CD4-positive, CD25-positive, alpha-beta regulatory T cell (primary cell): ENCODE data around the gene DST. TPM values are rescaled to one million over a fixed set of nuclear protein-coding genes. Genes with fewer than 3 reads are reported as not detected.
"Not testable (repeated sequence)": the region's sequence is repeated elsewhere in the genome, so short reads cannot be mapped to it uniquely, and the experiment has no call there.

Source experiments
- ATAC-seq, 2 donors: fragments of 150-1000 bp; cut with Tn5 transposase; one replicate each; pipeline ENCODE4 v1.10.0; 2021; ENCODE audit warnings: low read depth in 2 of 2, moderate number of reproducible peaks in 2 of 2, moderate library complexity in 1 of 2
- DNase-seq, 3 donors: peaks; one replicate each; pipeline versions ENCODE4 v3.0.0 to v3.0.0-alpha.2; 2012 to 2022; ENCODE audit warnings: mixed read lengths in 1 of 3
- H3K27ac ChIP-seq: one replicate; pipeline ENCODE4 v1.7.0; 2013; ENCODE audit warnings: mild to moderate bottlenecking, low read length; ENCODE audit not compliant: insufficient read depth, poor library complexity, severe bottlenecking
- H3K27me3 ChIP-seq: one replicate; pipeline ENCODE4 v1.7.0; 2013; ENCODE audit warnings: low read length; ENCODE audit not compliant: control insufficient read depth, insufficient read depth
- H3K36me3 ChIP-seq: one replicate; pipeline ENCODE4 v1.7.0; 2013; ENCODE audit warnings: mild to moderate bottlenecking, low read length, moderate library complexity; ENCODE audit not compliant: control insufficient read depth, insufficient read depth
- H3K4me1 ChIP-seq: 2 replicates; pipeline ENCODE4 v1.7.0; 2013; ENCODE audit warnings: mild to moderate bottlenecking, low read length; ENCODE audit not compliant: insufficient read depth, control insufficient read depth, poor library complexity, severe bottlenecking
- H3K4me3 ChIP-seq: one replicate; pipeline ENCODE4 v1.7.0; 2013; ENCODE audit warnings: low read depth, mild to moderate bottlenecking, low read length, moderate library complexity
- H3K9me3 ChIP-seq, 2 experiments: 1 replicate in 1 of 2; 2 replicates in 1 of 2; pipeline ENCODE4 v1.7.0; 2013; ENCODE audit warnings: low read length in 2 of 2, mild to moderate bottlenecking in 1 of 2, moderate library complexity in 1 of 2; ENCODE audit not compliant: control insufficient read depth in 2 of 2
- H3K27ac Mint-ChIP-seq, 3 donors: one replicate each; pipeline ENCODE4 v1.8.0; 2020 to 2022; ENCODE audit warnings: mild to moderate bottlenecking in 3 of 3, mixed read lengths in 3 of 3, moderate library complexity in 2 of 3
- H3K27me3 Mint-ChIP-seq: one replicate; pipeline ENCODE4 v1.8.0; 2022; ENCODE audit warnings: mild to moderate bottlenecking, mixed read lengths
- H3K36me3 Mint-ChIP-seq: one replicate; pipeline ENCODE4 v1.8.0; 2020; ENCODE audit warnings: mixed read lengths
- H3K4me1 Mint-ChIP-seq, 4 donors: one replicate each; pipeline ENCODE4 v1.8.0; 2020 to 2022; ENCODE audit warnings: mixed read lengths in 4 of 4, mild to moderate bottlenecking in 1 of 4
- H3K4me3 Mint-ChIP-seq, 4 donors: one replicate each; pipeline ENCODE4 v1.8.0; 2020 to 2022; ENCODE audit warnings: mild to moderate bottlenecking in 4 of 4, mixed read lengths in 4 of 4, moderate library complexity in 3 of 4
- H3K9me3 Mint-ChIP-seq, 7 donors: one replicate each; pipeline ENCODE4 v1.8.0; 2020 to 2022; ENCODE audit warnings: mixed read lengths in 7 of 7, mild to moderate bottlenecking in 3 of 7, moderate library complexity in 2 of 7
- polyA plus RNA-seq, 4 donors: library from polyadenylated mRNA; unstranded; fragments of 300-500 nt; fragmentation: Illumina TruSeq; gene quantifications; one replicate each; pipeline ENCODE4 v1.2.3, GENCODE V29; 2021
- total RNA-seq: library from RNA; stranded (reverse); gene quantifications from one replicate; pipeline ENCODE4 v1.2.3, GENCODE V29; 2022

DST gene
- total and polyA plus RNA-seq, 5 donors from 2014 or later, result 0.30 to 3.8 (median 1.2) TPM; not detected in 2

DNA sequence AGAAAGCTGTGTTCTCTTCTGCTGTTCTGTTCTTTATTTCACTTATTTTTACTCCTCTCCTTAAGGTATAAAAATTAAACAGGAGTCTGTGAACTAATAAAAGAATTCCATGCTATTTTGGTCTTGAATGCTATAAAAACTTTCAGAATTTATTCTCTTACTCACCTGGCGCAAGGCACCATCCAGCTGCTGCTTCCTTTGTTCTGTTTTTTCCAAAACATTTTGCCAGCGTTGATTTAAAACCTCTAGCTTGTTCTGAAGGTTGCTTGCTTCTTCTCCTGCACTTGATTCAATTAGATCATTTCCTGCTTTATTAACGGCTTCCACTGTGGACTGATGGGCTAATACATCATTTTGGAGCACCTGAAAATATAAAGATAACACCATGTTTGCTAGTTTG, 145.0 kb downstream of the DST start:
- Histone ChIP-seq H3K4me3 (no peak overlapping the region), H3K27me3 (no peaks in the 10 kb centered on the region), H3K27ac (no peak overlapping the region), H3K4me1 (no peaks in the 10 kb centered on the region), H3K36me3 (no peaks in the 10 kb centered on the region), H3K9me3 (no peaks in the 10 kb centered on the region)
- Mint-ChIP-seq H3K36me3 (peaks cover 3% of the 10 kb centered on the region), H3K27ac (no peak overlapping the region), H3K27me3 (no peaks in the 10 kb centered on the region), H3K4me3 (no peak overlapping the region), H3K9me3 (no peaks in the 10 kb centered on the region), H3K4me1 (no peaks in the 10 kb centered on the region)
- ATAC-seq (no peak), DNase-seq (no peak)

DNA sequence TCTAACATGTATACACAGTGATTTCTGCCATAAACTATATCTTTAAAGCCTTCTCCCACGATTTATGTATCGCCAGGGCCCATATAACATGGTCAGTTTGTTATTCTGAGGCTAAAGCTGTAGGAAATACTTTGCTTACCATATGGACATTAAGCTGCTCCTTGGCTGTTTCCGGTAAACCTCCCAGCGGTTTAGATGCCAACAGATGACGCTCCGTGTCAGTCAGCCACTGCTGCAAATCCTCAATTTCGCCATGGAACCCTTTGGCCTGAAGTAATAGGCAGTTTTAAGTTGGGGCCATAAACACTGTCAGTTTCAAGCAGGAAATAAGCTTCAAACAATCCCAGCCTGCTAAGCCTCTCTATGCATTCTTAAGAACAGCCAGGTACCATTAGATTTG, 145.4 kb downstream of the DST start:
- ATAC-seq, result no peak

DNA sequence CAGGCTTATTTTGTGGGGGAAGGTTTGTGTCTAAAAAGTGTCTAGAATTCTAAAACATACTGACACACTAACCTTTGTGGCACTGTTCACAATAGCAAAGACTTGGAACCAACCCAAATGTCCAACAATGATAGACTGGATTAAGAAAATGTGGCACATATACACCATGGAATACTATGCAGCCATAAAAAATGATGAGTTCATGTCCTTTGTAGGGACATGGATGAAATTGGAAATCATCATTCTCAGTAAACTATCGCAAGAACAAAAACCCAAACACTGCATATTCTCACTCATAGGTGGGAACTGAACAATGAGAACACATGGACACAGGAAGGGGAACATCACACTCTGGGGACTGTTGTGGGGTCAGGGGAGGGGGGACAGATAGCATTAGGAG, 146.0 kb downstream of the DST start:
- DNase-seq, H3K4me1 ChIP-seq, H3K36me3 Mint-ChIP-seq, ATAC-seq, H3K9me3 ChIP-seq, H3K4me1 Mint-ChIP-seq, H3K9me3 Mint-ChIP-seq, H3K4me3 ChIP-seq, H3K36me3 ChIP-seq, H3K27ac Mint-ChIP-seq, H3K4me3 Mint-ChIP-seq, H3K27me3 Mint-ChIP-seq, H3K27ac ChIP-seq, H3K27me3 ChIP-seq: not testable (repeated sequence)

More for the DNA sequence above, 145.4 kb downstream of the DST start:
- no peak overlapping the region for H3K27ac ChIP-seq
- H3K4me3 Mint-ChIP-seq, result peak overlapping the region in 1 of 4 donors; percentile 10
- no peaks in the 10 kb centered on the region for H3K27me3 Mint-ChIP-seq
- no peaks in the 10 kb centered on the region for H3K4me1 Mint-ChIP-seq
- H3K4me1 ChIP-seq, result no peaks in the 10 kb centered on the region
- no peak overlapping the region for H3K4me3 ChIP-seq
- DNase-seq, result no peak
- no peak overlapping the region for H3K27ac Mint-ChIP-seq
- peaks cover 3% of the 10 kb centered on the region for H3K36me3 Mint-ChIP-seq
- no peaks in the 10 kb centered on the region for H3K9me3 Mint-ChIP-seq
- no peaks in the 10 kb centered on the region for H3K27me3 ChIP-seq
- no peaks in the 10 kb centered on the region for H3K36me3 ChIP-seq
- no peaks in the 10 kb centered on the region for H3K9me3 ChIP-seq

- H3K9me3 ChIP-seq, result no peaks in the 10 kb centered on the region
- H3K36me3 ChIP-seq, result no peaks in the 10 kb centered on the region
- H3K4me1 ChIP-seq, result no peaks in the 10 kb centered on the region
- no peak overlapping the region for H3K27ac ChIP-seq
- ATAC-seq (no peak), DNase-seq (no peak)
- no peaks in the 10 kb centered on the region for H3K27me3 Mint-ChIP-seq
- H3K4me3 ChIP-seq, result no peak overlapping the region
- H3K27ac Mint-ChIP-seq, result no peak overlapping the region
- no peak overlapping the region for H3K4me3 Mint-ChIP-seq
- H3K27me3 ChIP-seq, result no peaks in the 10 kb centered on the region
- H3K36me3 Mint-ChIP-seq, result peaks cover 3% of the 10 kb centered on the region
- no peaks in the 10 kb centered on the region for H3K4me1 Mint-ChIP-seq
- no peaks in the 10 kb centered on the region for H3K9me3 Mint-ChIP-seq
Observed at GRCh38 chr6:56495654-56496053, 147.0 kb downstream of the DST start.

GRCh38 chr6:56491606-56492328, 150.9 kb downstream of the DST start:
- H3K27ac ChIP-seq, result no peak overlapping the region
- no peaks in the 10 kb centered on the region for H3K27me3 ChIP-seq
- no peaks in the 10 kb centered on the region for H3K9me3 ChIP-seq
- Mint-ChIP-seq H3K27ac (peak overlapping the region in 1 of 3 donors; percentile 22), H3K9me3 (no peaks in the 10 kb centered on the region), H3K36me3 (peaks cover 3% of the 10 kb centered on the region), H3K4me1 (no peaks in the 10 kb centered on the region), H3K27me3 (no peaks in the 10 kb centered on the region), H3K4me3 (no peak overlapping the region)
- H3K4me3 ChIP-seq, result no peak overlapping the region
- H3K4me1 ChIP-seq, result no peaks in the 10 kb centered on the region
- ATAC-seq (no peak), DNase-seq (no peak)
- no peaks in the 10 kb centered on the region for H3K36me3 ChIP-seq

- Mint-ChIP-seq H3K4me3 (no peak overlapping the region), H3K4me1 (no peaks in the 10 kb centered on the region)
Observed at GRCh38 chr6:56490993-56491392, 151.7 kb downstream of the DST start.

DNA sequence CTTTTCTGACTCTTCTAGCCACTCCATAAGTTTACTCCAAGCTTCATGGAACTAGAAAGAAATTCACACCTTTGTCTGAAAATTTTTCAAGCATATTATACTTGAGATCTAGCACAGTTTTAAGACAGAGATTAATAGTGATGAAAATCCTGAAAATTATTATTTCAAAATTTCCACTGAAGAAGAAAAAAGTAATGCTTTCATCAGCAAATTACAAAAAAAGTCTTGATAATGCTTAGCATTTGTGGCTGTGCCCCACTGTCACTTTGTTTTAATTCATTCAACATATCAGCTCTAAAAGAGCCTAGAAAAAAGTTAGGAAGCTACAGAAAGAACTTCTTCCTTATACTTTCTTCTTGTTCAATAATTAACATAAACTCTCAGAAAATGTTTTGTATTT, 153.1 kb downstream of the DST start:
- Mint-ChIP-seq H3K36me3 (peaks cover 3% of the 10 kb centered on the region), H3K4me3 (no peak overlapping the region)
- no peaks in the 10 kb centered on the region for H3K36me3 ChIP-seq

More at GRCh38 chr6:56490993-56491392, 151.7 kb downstream of the DST start:
- Histone ChIP-seq H3K27me3 (no peaks in the 10 kb centered on the region), H3K4me1 (no peaks in the 10 kb centered on the region), H3K4me3 (no peak overlapping the region), H3K9me3 (no peaks in the 10 kb centered on the region), H3K36me3 (no peaks in the 10 kb centered on the region), H3K27ac (no peak overlapping the region)
- H3K36me3 Mint-ChIP-seq, result peaks cover 3% of the 10 kb centered on the region
- H3K27me3 Mint-ChIP-seq, result no peaks in the 10 kb centered on the region
- H3K27ac Mint-ChIP-seq, result no peak overlapping the region
- DNase-seq, result no peak
- ATAC-seq, result no peak
- no peaks in the 10 kb centered on the region for H3K9me3 Mint-ChIP-seq

GRCh38 chr6:56488281-56488680, 154.4 kb downstream of the DST start:
- Mint-ChIP-seq H3K27ac (no peak overlapping the region), H3K27me3 (no peaks in the 10 kb centered on the region), H3K9me3 (no peaks in the 10 kb centered on the region), H3K36me3 (peaks cover 3% of the 10 kb centered on the region), H3K4me3 (no peak overlapping the region), H3K4me1 (no peaks in the 10 kb centered on the region)
- no peaks in the 10 kb centered on the region for H3K36me3 ChIP-seq
- H3K27me3 ChIP-seq, result no peaks in the 10 kb centered on the region
- no peak overlapping the region for H3K4me3 ChIP-seq
- H3K9me3 ChIP-seq, result no peaks in the 10 kb centered on the region
- ATAC-seq (no peak), DNase-seq (no peak)
- H3K4me1 ChIP-seq, result no peaks in the 10 kb centered on the region
- no peak overlapping the region for H3K27ac ChIP-seq

More for the DNA sequence above, 153.1 kb downstream of the DST start:
- no peak for ATAC-seq
- Histone ChIP-seq H3K27me3 (no peaks in the 10 kb centered on the region), H3K9me3 (no peaks in the 10 kb centered on the region), H3K4me3 (no peak overlapping the region), H3K27ac (no peak overlapping the region), H3K4me1 (no peaks in the 10 kb centered on the region)
- Mint-ChIP-seq H3K4me1 (no peaks in the 10 kb centered on the region), H3K27me3 (no peaks in the 10 kb centered on the region), H3K9me3 (no peaks in the 10 kb centered on the region), H3K27ac (no peak overlapping the region)
- DNase-seq, result no peak
